ENCODE measurements around the gene PAX3.

GRCh38 chr2:222304737-222305515 lies 6.1 kb upstream of the PAX3 start:
- no peak for TF ChIP-seq ZNF778 (CRISPR knock-in tag; IDR thresholded peaks at IDR 0.05)
- TF ChIP-seq MAX (CRISPR knock-in tag; IDR thresholded peaks at IDR 0.05) = no peak
- TF ChIP-seq FOXK2 (conservative IDR thresholded peaks at IDR 0.05 in 1 of 2, IDR thresholded peaks at IDR 0.05 in 1 of 2; ENCODE audit: low read depth in 2 of 2) = no peak
- TF ChIP-seq NKRF (IDR thresholded peaks at IDR 0.05; ENCODE audit: borderline replicate concordance) = no peak
- TF ChIP-seq ADNP (tag; IDR thresholded peaks at IDR 0.05) = no peak
- TF ChIP-seq ZNF780A (CRISPR knock-in tag; IDR thresholded peaks at IDR 0.05) = no peak
- no peak for TF ChIP-seq HOMEZ (CRISPR knock-in tag; IDR thresholded peaks at IDR 0.05)
- no peak for TF ChIP-seq E2F6 (IDR thresholded peaks at IDR 0.05; ENCODE audit: borderline replicate concordance in 1 of 2, extremely low read depth in 1 of 2, insufficient read depth in 1 of 2, insufficient read length in 1 of 2, low read depth in 1 of 2, low read length in 1 of 2, poor library complexity in 1 of 2, severe bottlenecking in 1 of 2)
- TF ChIP-seq MAFK (IDR thresholded peaks at IDR 0.05; ENCODE audit: low read length) = no peak
- TF ChIP-seq RB1 (IDR thresholded peaks at IDR 0.05; ENCODE audit: low read depth) = no peak
- TF ChIP-seq POLR2AphosphoS2 (IDR thresholded peaks at IDR 0.05; ENCODE audit: low read length) = no peak
- TF ChIP-seq POLR2A (conservative IDR thresholded peaks at IDR 0.05) = no peak
